SU-DHL-6 (cell line): ENCODE data around the gene TMEM245.

Experiments used
- H2AFZ ChIP-seq: fragments of 200-600 bp; sonication (generic); 2 replicates; pipeline ENCODE4 v1.6.1; 2014; ENCODE audit warnings: low read depth, mild to moderate bottlenecking, moderate library complexity, mixed read lengths, antibody characterized with exemption, low read length; ENCODE audit not compliant: severe bottlenecking
- H3F3A ChIP-seq: fragments of 200-600 bp; shearing (Covaris generic); 2 replicates; pipeline ENCODE4 v1.6.0; 2016; ENCODE audit warnings: antibody characterized with exemption, mild to moderate bottlenecking; ENCODE audit not compliant: insufficient read depth
- H3K27ac ChIP-seq: fragments of 200-600 bp; sonication (generic); 2 replicates; pipeline ENCODE4 v1.5.1; 2016; ENCODE audit warnings: low read depth, mild to moderate bottlenecking, low read length, moderate library complexity, mixed read lengths
- H3K27me3 ChIP-seq: fragments of 200-600 bp; sonication (generic), shearing (Covaris generic); 2 replicates; pipeline ENCODE4 v1.6.0; 2014; ENCODE audit warnings: mild to moderate bottlenecking, low read length
- H3K36me3 ChIP-seq: fragments of 200-600 bp; sonication (generic); 2 replicates; pipeline ENCODE4 v1.6.1; 2014; ENCODE audit warnings: mild to moderate bottlenecking, low read length, mixed read lengths
- H3K4me2 ChIP-seq: fragments of 300-600, 200-600 bp; shearing (Covaris generic), sonication (generic); 2 replicates; pipeline ENCODE4 v1.6.0; 2014; ENCODE audit warnings: low read length, low read depth, mild to moderate bottlenecking; ENCODE audit not compliant: poor library complexity, severe bottlenecking
- H3K4me3 ChIP-seq: fragments of 200-600 bp; sonication (generic); 2 replicates; pipeline ENCODE4 v1.5.1; 2014; ENCODE audit warnings: antibody characterized with exemption, low read length, mild to moderate bottlenecking, mixed read lengths; ENCODE audit not compliant: insufficient read depth, poor library complexity, severe bottlenecking
- H3K79me2 ChIP-seq: fragments of 200-600 bp; sonication (generic); 2 replicates; pipeline ENCODE4 v1.6.1; 2014; ENCODE audit warnings: mild to moderate bottlenecking, low read length, moderate library complexity; ENCODE audit not compliant: insufficient read depth
- H3K9ac ChIP-seq: fragments of 200-600 bp; sonication (generic); 2 replicates; pipeline ENCODE4 v1.7.0; 2014; ENCODE audit warnings: mild to moderate bottlenecking, low read length
- H3K9me2 ChIP-seq: fragments of 200-600 bp; sonication (generic); replicated peaks from 2 replicates; pipeline ENCODE4 v1.6.1; 2014; ENCODE audit warnings: low read length; ENCODE audit not compliant: insufficient read depth
- H3K9me3 ChIP-seq: fragments of 200-600 bp; sonication (generic); 2 replicates; pipeline ENCODE4 v1.6.1; 2014; ENCODE audit warnings: low read length, mixed read lengths; ENCODE audit not compliant: insufficient read depth
- H4K20me1 ChIP-seq: fragments of 200-600 bp; sonication (generic); 2 replicates; pipeline ENCODE4 v1.6.1; 2014; ENCODE audit warnings: low read depth, mild to moderate bottlenecking, antibody characterized with exemption, low read length, moderate library complexity, mixed read lengths
- CTCF ChIP-seq: fragments of 200-600 bp; sonication (generic); IDR thresholded peaks from one replicate; pipeline ENCODE4 v1.5.1; 2017; ENCODE audit warnings: antibody characterized with exemption, mild to moderate bottlenecking, low read length, moderate library complexity; ENCODE audit not compliant: insufficient read depth, poor library complexity, severe bottlenecking
- EZH2phosphoT487 ChIP-seq: fragments of 200-600 bp; sonication (generic), shearing (Covaris generic); conservative IDR thresholded peaks from 2 replicates; pipeline ENCODE4 v1.6.1; 2018; ENCODE audit warnings: mild to moderate bottlenecking, antibody characterized with exemption, low read length, moderate library complexity, mixed read lengths

Gene TMEM245

GRCh38 chr9:109110329-109111021, 9.3 kb downstream of the TMEM245 start:
- H3K27me3 ChIP-seq = no peaks in the 10 kb centered on the region
- no peak overlapping the region for H3K4me3 ChIP-seq
- TF ChIP-seq EZH2phosphoT487 = no peak
- no peak for TF ChIP-seq CTCF
- peak overlapping the region; percentile 44 for H3K4me2 ChIP-seq
- H3K27ac ChIP-seq = no peak overlapping the region
- H3K79me2 ChIP-seq = peaks cover 99% of the 10 kb centered on the region
- no peaks in the 10 kb centered on the region for H3K9me2 ChIP-seq
- no peaks in the 10 kb centered on the region for H3K9me3 ChIP-seq
- 0 out of 2 replicates have a peak overlapping the region, but pooled peaks have one; percentile 2 for H3K9ac ChIP-seq
- no peak overlapping the region for H2AFZ ChIP-seq
- H3F3A ChIP-seq = peaks cover 9% of the 10 kb centered on the region; the same call in 1 of the 2 replicates
- H4K20me1 ChIP-seq = peaks cover 28% of the 10 kb centered on the region
- H3K36me3 ChIP-seq = peaks cover 7% of the 10 kb centered on the region; the same call in 1 of the 2 replicates

- Histone ChIP-seq H3K4me2 (peak overlapping the region; percentile 44), H3K79me2 (peaks cover 99% of the 10 kb centered on the region), H3K9me2 (no peaks in the 10 kb centered on the region), H3K27me3 (no peaks in the 10 kb centered on the region), H3K27ac (no peak overlapping the region), H3K9me3 (no peaks in the 10 kb centered on the region), H3F3A (peaks cover 9% of the 10 kb centered on the region; the same call in 1 of the 2 replicates), H3K4me3 (no peak overlapping the region), H3K36me3 (peaks cover 12% of the 10 kb centered on the region; the same call in 1 of the 2 replicates), H3K9ac (0 out of 2 replicates have a peak overlapping the region, but pooled peaks have one; percentile 2), H2AFZ (no peak overlapping the region), H4K20me1 (peaks cover 28% of the 10 kb centered on the region)
- no peak for TF ChIP-seq EZH2phosphoT487
Observed at GRCh38 chr9:109109967-109110328, 9.8 kb downstream of the TMEM245 start.

GRCh38 chr9:109108318-109108717, 11.4 kb downstream of the TMEM245 start:
- Histone ChIP-seq H4K20me1 (peaks cover 27% of the 10 kb centered on the region), H3K27ac (no peak overlapping the region; the same call in 1 of the 2 replicates)

More at GRCh38 chr9:109108318-109108717, 11.4 kb downstream of the TMEM245 start:
- no peak overlapping the region for H2AFZ ChIP-seq
- H3K4me3 ChIP-seq = no peak overlapping the region
- no peak for TF ChIP-seq EZH2phosphoT487
- TF ChIP-seq CTCF = no peak
- no peaks in the 10 kb centered on the region for H3K27me3 ChIP-seq
- no peak overlapping the region for H3K9ac ChIP-seq
- peaks cover 21% of the 10 kb centered on the region; the same call in 1 of the 2 replicates for H3K36me3 ChIP-seq
- H3K4me2 ChIP-seq = peak overlapping the region; percentile 44
- H3F3A ChIP-seq = peaks cover 9% of the 10 kb centered on the region; the same call in 1 of the 2 replicates
- no peaks in the 10 kb centered on the region for H3K9me2 ChIP-seq
- peaks cover 97% of the 10 kb centered on the region for H3K79me2 ChIP-seq
- no peaks in the 10 kb centered on the region for H3K9me3 ChIP-seq
